ENCODE results near the gene ARHGEF3. TPM values are rescaled to one million over a fixed set of nuclear protein-coding genes. Genes with fewer than 3 reads are reported as not detected.

Gene ARHGEF3
- polyA plus RNA-seq (4.1 and 4.5 TPM in 2 replicates), polyA minus RNA-seq (4.6 and 9.3 TPM in 2 replicates)

- Histone ChIP-seq H3K36me3 (ENCODE audit: insufficient read depth, low read length) (no peaks in the 10 kb centered on the region), H3K27ac (ENCODE audit: low read length) (peak within 1 kb of the TSS; percentile 7), H3K9me2 (ENCODE audit: insufficient read depth, low read length) (no peaks in the 10 kb centered on the region), H3K27me3 (ENCODE audit: insufficient read depth, low read depth, low read length) (peaks cover 15% of the 10 kb centered on the region), H3K4me3 (ENCODE audit: low read length) (peak within 1 kb of the TSS; percentile 84), H4K20me1 (ENCODE audit: insufficient read depth) (no peaks in the 10 kb centered on the region), H2AFZ (ENCODE audit: low read depth, low read length) (peak within 1 kb of the TSS; percentile 62), H3K9ac (ENCODE audit: low read length) (peak within 1 kb of the TSS; percentile 62), H3K9me3 (ENCODE audit: low read length) (no peaks in the 10 kb centered on the region), H3K79me2 (replicated peaks; ENCODE audit: insufficient read depth, low read length) (no peaks in the 10 kb centered on the region), H3K4me2 (ENCODE audit: low read length) (peak within 1 kb of the TSS; percentile 25), H3F3A (ENCODE audit: insufficient read depth, low read length, poor library complexity, severe bottlenecking) (no peaks in the 10 kb centered on the region)
- TF ChIP-seq EZH2 (IDR thresholded peaks at IDR 0.05; ENCODE audit: borderline replicate concordance, insufficient read depth, low read length, poor library complexity, severe bottlenecking): no peak
- peak; percentile 31 for TF ChIP-seq SMC3 (conservative IDR thresholded peaks at IDR 0.05; ENCODE audit: poor library complexity)
- peak; percentile 69 for TF ChIP-seq POLR2AphosphoS5 (IDR thresholded peaks at IDR 0.05)
- peak; percentile 62 for TF ChIP-seq CTCF (IDR thresholded peaks at IDR 0.05; ENCODE audit: poor library complexity, severe bottlenecking)
- TF ChIP-seq MXI1 (conservative IDR thresholded peaks at IDR 0.05; ENCODE audit: poor library complexity, severe bottlenecking): peak; percentile 88
- peak; percentile 15 for TF ChIP-seq REST (IDR thresholded peaks at IDR 0.05; ENCODE audit: borderline replicate concordance)
- no peak for TF ChIP-seq TAF1 (IDR thresholded peaks at IDR 0.05; ENCODE audit: low read depth)
- no peak for TF ChIP-seq EP300 (conservative IDR thresholded peaks at IDR 0.05; ENCODE audit: poor library complexity, severe bottlenecking)
Observed at GRCh38 chr3:56801662-56802377, at the start of gene ARHGEF3. Gene ARHGEF3 (minus strand): TSS chr3:56801949. CDS start chr3:56801798, 151 bp downstream.

- no peaks in the 10 kb centered on the region for H3K9me2 ChIP-seq (ENCODE audit: insufficient read depth, low read length)
- H3K36me3 ChIP-seq (ENCODE audit: insufficient read depth, low read length): no peaks in the 10 kb centered on the region
- no peak overlapping the region for H3K9ac ChIP-seq (ENCODE audit: low read length)
- no peak overlapping the region for H3K4me2 ChIP-seq (ENCODE audit: low read length)
- no peaks in the 10 kb centered on the region for H4K20me1 ChIP-seq (ENCODE audit: insufficient read depth)
- H3K79me2 ChIP-seq (replicated peaks; ENCODE audit: insufficient read depth, low read length): no peaks in the 10 kb centered on the region
- H3K4me3 ChIP-seq (ENCODE audit: low read length): no peak overlapping the region
- no peaks in the 10 kb centered on the region for H3F3A ChIP-seq (ENCODE audit: insufficient read depth, low read length, poor library complexity, severe bottlenecking)
- H3K9me3 ChIP-seq (ENCODE audit: low read length): no peaks in the 10 kb centered on the region
- H3K27me3 ChIP-seq (ENCODE audit: insufficient read depth, low read depth, low read length): no peaks in the 10 kb centered on the region
- H3K27ac ChIP-seq (ENCODE audit: low read length): no peak overlapping the region
- H2AFZ ChIP-seq (ENCODE audit: low read depth, low read length): no peak overlapping the region
- no peak for TF ChIP-seq RAD21 (conservative IDR thresholded peaks at IDR 0.05)
Observed at GRCh38 chr3:56849698-56850097, 47.9 kb upstream of the ARHGEF3 start.
